ENCODE results near the gene CHST12. TPM values are rescaled to one million over a fixed set of nuclear protein-coding genes. Genes with fewer than 3 reads are reported as not detected.

The CHST12 gene
- total RNA-seq, 1 donor from 2014 or later: 15.3 TPM

DNA sequence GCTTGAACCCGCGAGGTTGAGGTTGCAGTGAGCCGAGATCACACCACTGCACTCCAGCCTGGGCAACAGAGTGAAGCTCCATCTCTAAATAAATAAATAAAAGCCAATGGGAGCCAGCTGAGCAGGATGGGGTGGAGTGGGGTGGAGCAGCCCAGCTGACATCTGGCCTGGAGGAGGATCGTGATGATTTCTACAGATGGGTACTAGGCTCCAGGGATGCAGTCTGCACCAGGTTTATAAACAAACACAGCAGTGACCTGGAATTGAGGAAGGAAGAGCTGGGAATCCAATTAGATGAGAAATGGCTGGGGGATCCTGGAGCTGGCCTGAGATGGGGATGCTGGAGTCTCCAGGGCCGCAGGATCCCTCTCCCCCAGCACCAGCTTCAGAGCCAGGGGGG lies 80.1 kb downstream of the CHST12 start:
- TF ChIP-seq, protein P1, sequence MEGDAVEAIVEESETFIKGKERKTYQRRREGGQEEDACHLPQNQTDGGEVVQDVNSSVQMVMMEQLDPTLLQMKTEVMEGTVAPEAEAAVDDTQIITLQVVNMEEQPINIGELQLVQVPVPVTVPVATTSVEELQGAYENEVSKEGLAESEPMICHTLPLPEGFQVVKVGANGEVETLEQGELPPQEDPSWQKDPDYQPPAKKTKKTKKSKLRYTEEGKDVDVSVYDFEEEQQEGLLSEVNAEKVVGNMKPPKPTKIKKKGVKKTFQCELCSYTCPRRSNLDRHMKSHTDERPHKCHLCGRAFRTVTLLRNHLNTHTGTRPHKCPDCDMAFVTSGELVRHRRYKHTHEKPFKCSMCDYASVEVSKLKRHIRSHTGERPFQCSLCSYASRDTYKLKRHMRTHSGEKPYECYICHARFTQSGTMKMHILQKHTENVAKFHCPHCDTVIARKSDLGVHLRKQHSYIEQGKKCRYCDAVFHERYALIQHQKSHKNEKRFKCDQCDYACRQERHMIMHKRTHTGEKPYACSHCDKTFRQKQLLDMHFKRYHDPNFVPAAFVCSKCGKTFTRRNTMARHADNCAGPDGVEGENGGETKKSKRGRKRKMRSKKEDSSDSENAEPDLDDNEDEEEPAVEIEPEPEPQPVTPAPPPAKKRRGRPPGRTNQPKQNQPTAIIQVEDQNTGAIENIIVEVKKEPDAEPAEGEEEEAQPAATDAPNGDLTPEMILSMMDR (IDR thresholded peaks at IDR 0.05; ENCODE audit: borderline replicate concordance): no peak
- no peak for DNase-seq
- Histone ChIP-seq H3K36me3 (no peaks in the 10 kb centered on the region), H3K27me3 (ENCODE audit: low read depth) (peaks cover 31% of the 10 kb centered on the region), H3K4me3 (no peak overlapping the region), H3K9me3 (replicated peaks) (peaks cover 9% of the 10 kb centered on the region), H3K4me1 (peaks cover 42% of the 10 kb centered on the region), H3K27ac (replicated peaks) (no peak overlapping the region)
- intact Hi-C loops (cut with micrococcal nuclease): no loop called here

DNA sequence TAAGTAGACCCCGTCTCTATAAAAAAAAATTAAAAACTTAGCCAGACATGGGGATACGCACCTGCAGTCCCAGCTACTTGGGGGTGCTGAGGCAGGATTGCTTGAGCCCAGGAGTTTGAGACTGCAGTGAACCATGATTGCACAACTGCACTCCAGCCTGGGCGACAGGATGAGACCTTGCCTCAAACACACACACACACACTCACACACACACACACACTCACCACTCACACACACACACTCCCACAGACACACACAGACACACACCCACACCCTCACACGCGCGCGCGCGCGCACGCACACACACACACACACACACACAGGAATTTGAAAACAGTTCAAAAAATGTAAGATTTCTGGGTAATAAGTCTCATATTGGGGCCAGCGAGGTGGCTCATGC lies 81.5 kb downstream of the CHST12 start:
- Histone ChIP-seq H3K9me3 (replicated peaks) (peaks cover 9% of the 10 kb centered on the region), H3K36me3 (no peaks in the 10 kb centered on the region), H3K4me1 (peaks cover 42% of the 10 kb centered on the region), H3K4me3 (no peak overlapping the region), H3K27me3 (ENCODE audit: low read depth) (peaks cover 17% of the 10 kb centered on the region), H3K27ac (replicated peaks) (no peak overlapping the region)
- DNase-seq: no peak
- intact Hi-C loops (cut with micrococcal nuclease): no loop called here
- TF ChIP-seq, protein P1 (IDR thresholded peaks at IDR 0.05; ENCODE audit: borderline replicate concordance): no peak

DNA sequence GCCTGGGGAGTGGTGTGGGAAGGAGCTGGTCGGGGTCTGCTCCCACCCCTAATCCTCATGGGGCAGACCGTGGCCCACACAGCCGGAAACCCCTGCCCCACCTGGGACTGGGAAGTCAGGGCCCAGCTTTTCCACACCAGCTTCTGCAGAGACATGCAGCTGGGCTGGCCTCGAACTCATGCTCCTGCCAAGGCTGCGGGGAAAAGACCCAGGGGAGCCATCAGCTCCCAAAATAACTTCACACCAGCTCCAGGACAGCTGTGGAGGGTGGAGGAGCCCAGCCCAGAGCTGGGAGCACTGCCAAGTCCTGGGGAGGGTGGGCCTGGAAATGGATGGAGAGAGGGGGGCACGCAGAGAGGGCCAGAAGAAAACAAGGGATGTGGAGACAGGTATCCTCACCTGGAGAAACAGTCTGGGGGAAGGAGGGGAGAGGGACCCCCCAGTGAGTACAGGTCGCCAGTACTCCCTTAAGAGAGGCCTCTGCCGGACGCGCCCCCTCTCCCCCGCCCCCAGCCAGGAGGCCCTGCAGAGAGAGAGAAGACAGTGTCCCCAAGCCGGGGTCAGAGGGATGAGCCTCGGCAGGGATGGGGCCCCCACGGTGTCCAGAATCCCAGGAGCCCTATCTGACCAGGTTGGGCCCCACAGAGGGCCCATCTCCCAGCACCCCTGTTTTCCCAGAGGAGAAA lies 84.3 kb downstream of the CHST12 start:
- Histone ChIP-seq H3K36me3 (no peaks in the 10 kb centered on the region), H3K9me3 (replicated peaks) (peaks cover 8% of the 10 kb centered on the region), H3K4me1 (peaks cover 47% of the 10 kb centered on the region), H3K27ac (replicated peaks) (peak overlapping the region; percentile 85), H3K27me3 (ENCODE audit: low read depth) (peaks cover 6% of the 10 kb centered on the region), H3K4me3 (peak overlapping the region; percentile 2)
- intact Hi-C loops (cut with micrococcal nuclease): no loop called here
- TF ChIP-seq, protein P1 (IDR thresholded peaks at IDR 0.05; ENCODE audit: borderline replicate concordance): no peak
- DNase-seq: peak; percentile 77

DNA sequence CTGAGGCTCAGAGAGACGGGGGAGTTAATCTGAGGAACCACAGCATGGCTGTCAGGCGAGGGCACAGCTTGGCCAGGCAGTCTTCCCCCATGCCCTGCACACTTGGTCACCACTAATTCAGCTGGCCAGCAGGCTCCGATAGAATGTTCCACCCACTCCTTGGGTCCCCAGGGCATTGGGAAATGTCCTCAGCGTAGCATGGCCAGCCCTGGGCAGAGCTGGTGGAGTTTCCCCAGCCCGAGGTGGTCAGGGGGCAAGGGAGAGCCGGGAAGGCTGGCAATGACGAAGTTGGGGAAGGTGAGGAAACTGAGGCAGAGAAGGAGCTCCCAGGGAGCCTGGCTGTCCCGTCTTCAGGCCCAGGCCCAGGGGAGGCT lies 84.8 kb downstream of the CHST12 start:
- peaks cover 52% of the 10 kb centered on the region for H3K4me1 ChIP-seq
- intact Hi-C loops (cut with micrococcal nuclease): no loop called here
- TF ChIP-seq, protein P1 (IDR thresholded peaks at IDR 0.05; ENCODE audit: borderline replicate concordance): no peak
- H3K27ac ChIP-seq (replicated peaks): peak overlapping the region; percentile 85
- H3K9me3 ChIP-seq (replicated peaks): peaks cover 3% of the 10 kb centered on the region
- peaks cover 6% of the 10 kb centered on the region for H3K27me3 ChIP-seq (ENCODE audit: low read depth)
- H3K36me3 ChIP-seq: no peaks in the 10 kb centered on the region
- peak; percentile 55 for DNase-seq
- peak overlapping the region; percentile 2 for H3K4me3 ChIP-seq

DNA sequence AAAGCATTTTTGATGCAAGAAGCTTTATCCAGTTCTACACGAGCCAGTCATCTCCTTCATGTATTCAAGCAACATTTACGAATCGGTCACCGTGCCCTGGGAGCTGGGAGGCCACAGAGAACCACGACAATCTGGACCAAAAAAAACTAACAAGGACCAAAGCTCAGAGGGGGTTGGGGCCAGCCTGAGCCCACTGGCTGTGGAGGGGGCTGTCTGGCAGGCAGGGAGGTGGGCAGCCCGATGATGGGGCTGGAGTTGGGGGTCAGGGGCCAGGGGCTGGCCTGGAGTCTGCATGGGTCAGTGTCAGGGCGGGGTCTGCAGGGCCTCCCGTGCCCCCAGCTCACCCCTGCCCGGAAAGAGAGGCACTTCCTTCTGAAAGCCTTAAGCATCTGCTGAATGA lies 85.3 kb downstream of the CHST12 start:
- peaks cover 56% of the 10 kb centered on the region for H3K4me1 ChIP-seq
- H3K4me3 ChIP-seq: no peak overlapping the region
- H3K9me3 ChIP-seq (replicated peaks): no peaks in the 10 kb centered on the region
- no peaks in the 10 kb centered on the region for H3K36me3 ChIP-seq
- intact Hi-C loops (cut with micrococcal nuclease): no loop called here
- H3K27ac ChIP-seq (replicated peaks): peak overlapping the region; percentile 85
- H3K27me3 ChIP-seq (ENCODE audit: low read depth): peaks cover 6% of the 10 kb centered on the region
- no peak for DNase-seq
- TF ChIP-seq, protein P1 (IDR thresholded peaks at IDR 0.05; ENCODE audit: borderline replicate concordance): no peak

Data from left ventricle myocardium inferior (tissue), 1 donor.